ENCODE data around the gene BAG5.

The BAG5 gene

DNA sequence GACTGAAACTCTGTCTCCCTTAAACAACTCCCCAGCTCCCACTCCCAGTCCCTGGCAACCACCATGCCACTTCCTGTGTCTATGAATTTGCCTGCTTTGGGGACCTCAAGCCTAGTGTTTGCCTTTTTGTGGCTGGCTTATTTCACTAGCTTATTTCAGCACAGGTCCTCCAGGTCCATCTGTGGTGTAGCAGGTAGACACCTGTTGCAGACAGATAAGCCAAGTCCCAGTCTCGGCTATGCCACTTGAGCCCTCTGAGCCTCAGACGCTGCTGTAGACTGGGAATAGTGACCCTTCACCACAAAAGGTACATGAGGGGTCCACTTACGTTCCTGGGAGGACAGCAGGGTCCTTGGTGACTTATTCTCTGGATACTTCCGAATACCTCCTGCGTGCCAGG, 42.2 kb upstream of the BAG5 start:
- Histone ChIP-seq H2BK15ac (replicated peaks; ENCODE audit: low read depth) (no peak overlapping the region), H3K18ac (ENCODE audit: low read length) (no peak overlapping the region), H3K4me1 (ENCODE audit: control insufficient read depth, low read depth, low read length) (no peaks in the 10 kb centered on the region), H3K4me3 (ENCODE audit: low read length) (no peak overlapping the region), H3K79me1 (ENCODE audit: low read length) (no peaks in the 10 kb centered on the region), H3K36me3 (ENCODE audit: control insufficient read depth, insufficient read depth, low read length) (no peaks in the 10 kb centered on the region), H3K9ac (ENCODE audit: low read length) (no peak overlapping the region), H2AK5ac (ENCODE audit: low read length) (no peak overlapping the region), H4K5ac (ENCODE audit: low read length) (no peak overlapping the region), H2BK120ac (ENCODE audit: low read depth, low read length) (no peak overlapping the region), H3K56ac (ENCODE audit: low read length) (no peak overlapping the region), H3K27me3 (ENCODE audit: insufficient read depth, low read length, poor library complexity) (no peaks in the 10 kb centered on the region), H3K23ac (ENCODE audit: low read length) (no peak overlapping the region), H4K8ac (ENCODE audit: low read depth, low read length) (no peak overlapping the region), H3K79me2 (ENCODE audit: control insufficient read depth, insufficient read depth, low read length) (no peaks in the 10 kb centered on the region), H2BK5ac (ENCODE audit: low read length) (no peak overlapping the region), H3K27ac (ENCODE audit: low read depth, low read length) (no peak overlapping the region), H3K4me2 (ENCODE audit: low read length) (no peak overlapping the region), H3K4ac (ENCODE audit: low read depth, low read length) (no peak overlapping the region)
- no peak for DNase-seq
- no CpG with 5 or more reads among the region's 5 CpGs for WGBS (ENCODE audit: extremely low coverage, insufficient coverage, low lambda C conversion rate)

GRCh38 chr14:103600503-103600902, 38.0 kb upstream of the BAG5 start:
- no peak overlapping the region for H2BK5ac ChIP-seq (ENCODE audit: low read length)
- H4K5ac ChIP-seq (ENCODE audit: low read length) = no peak overlapping the region
- no CpG with 5 or more reads among the region's 5 CpGs for WGBS (ENCODE audit: extremely low coverage, insufficient coverage, low lambda C conversion rate)
- H3K18ac ChIP-seq (ENCODE audit: low read length) = no peak overlapping the region
- H3K56ac ChIP-seq (ENCODE audit: low read length) = no peak overlapping the region
- H3K27me3 ChIP-seq (ENCODE audit: insufficient read depth, low read length, poor library complexity) = no peaks in the 10 kb centered on the region
- H4K8ac ChIP-seq (ENCODE audit: low read depth, low read length) = no peak overlapping the region
- no peaks in the 10 kb centered on the region for H3K4me1 ChIP-seq (ENCODE audit: control insufficient read depth, low read depth, low read length)
- H3K36me3 ChIP-seq (ENCODE audit: control insufficient read depth, insufficient read depth, low read length) = no peaks in the 10 kb centered on the region
- no peak overlapping the region for H2BK120ac ChIP-seq (ENCODE audit: low read depth, low read length)
- H2AK5ac ChIP-seq (ENCODE audit: low read length) = no peak overlapping the region
- no peak overlapping the region for H3K9ac ChIP-seq (ENCODE audit: low read length)
- DNase-seq = peak; percentile 48
- no peaks in the 10 kb centered on the region for H3K79me2 ChIP-seq (ENCODE audit: control insufficient read depth, insufficient read depth, low read length)
- H3K4me3 ChIP-seq (ENCODE audit: low read length) = no peak overlapping the region
- no peaks in the 10 kb centered on the region for H3K79me1 ChIP-seq (ENCODE audit: low read length)
- no peak overlapping the region for H3K23ac ChIP-seq (ENCODE audit: low read length)
- H3K27ac ChIP-seq (ENCODE audit: low read depth, low read length) = no peak overlapping the region
- no peak overlapping the region for H3K4me2 ChIP-seq (ENCODE audit: low read length)
- no peak overlapping the region for H3K4ac ChIP-seq (ENCODE audit: low read depth, low read length)
- no peak overlapping the region for H2BK15ac ChIP-seq (replicated peaks; ENCODE audit: low read depth)

- H2BK120ac ChIP-seq (ENCODE audit: low read depth, low read length) = no peak overlapping the region
- no peaks in the 10 kb centered on the region for H3K79me2 ChIP-seq (ENCODE audit: control insufficient read depth, insufficient read depth, low read length)
- H3K56ac ChIP-seq (ENCODE audit: low read length) = no peak overlapping the region
- H3K36me3 ChIP-seq (ENCODE audit: control insufficient read depth, insufficient read depth, low read length) = no peaks in the 10 kb centered on the region
- no peak overlapping the region for H3K23ac ChIP-seq (ENCODE audit: low read length)
- H3K27me3 ChIP-seq (ENCODE audit: insufficient read depth, low read length, poor library complexity) = no peaks in the 10 kb centered on the region
- H3K4me1 ChIP-seq (ENCODE audit: control insufficient read depth, low read depth, low read length) = no peaks in the 10 kb centered on the region
- H3K4ac ChIP-seq (ENCODE audit: low read depth, low read length) = no peak overlapping the region
- H3K18ac ChIP-seq (ENCODE audit: low read length) = no peak overlapping the region
- H2AK5ac ChIP-seq (ENCODE audit: low read length) = no peak overlapping the region
- H4K8ac ChIP-seq (ENCODE audit: low read depth, low read length) = no peak overlapping the region
- no peak overlapping the region for H4K5ac ChIP-seq (ENCODE audit: low read length)
- H2BK5ac ChIP-seq (ENCODE audit: low read length) = no peak overlapping the region
- peak; percentile 42 for DNase-seq
- H2BK15ac ChIP-seq (replicated peaks; ENCODE audit: low read depth) = no peak overlapping the region
- no peak overlapping the region for H3K4me3 ChIP-seq (ENCODE audit: low read length)
- H3K27ac ChIP-seq (ENCODE audit: low read depth, low read length) = no peak overlapping the region
- no peak overlapping the region for H3K9ac ChIP-seq (ENCODE audit: low read length)
- H3K4me2 ChIP-seq (ENCODE audit: low read length) = no peak overlapping the region
- H3K79me1 ChIP-seq (ENCODE audit: low read length) = no peaks in the 10 kb centered on the region
- WGBS (ENCODE audit: extremely low coverage, insufficient coverage, low lambda C conversion rate) = no CpG with 5 or more reads among the region's 10 CpGs
Measured at GRCh38 chr14:103597623-103598377, 35.3 kb upstream of the BAG5 start.

GRCh38 chr14:103594265-103594664, 31.8 kb upstream of the BAG5 start:
- Histone ChIP-seq H2BK15ac (replicated peaks; ENCODE audit: low read depth) (no peak overlapping the region), H4K8ac (ENCODE audit: low read depth, low read length) (no peak overlapping the region), H2BK5ac (ENCODE audit: low read length) (no peak overlapping the region), H3K4ac (ENCODE audit: low read depth, low read length) (no peak overlapping the region), H3K79me2 (ENCODE audit: control insufficient read depth, insufficient read depth, low read length) (no peaks in the 10 kb centered on the region), H3K9ac (ENCODE audit: low read length) (no peak overlapping the region), H3K36me3 (ENCODE audit: control insufficient read depth, insufficient read depth, low read length) (no peaks in the 10 kb centered on the region), H2BK120ac (ENCODE audit: low read depth, low read length) (no peak overlapping the region), H3K4me1 (ENCODE audit: control insufficient read depth, low read depth, low read length) (no peaks in the 10 kb centered on the region), H3K56ac (ENCODE audit: low read length) (no peak overlapping the region), H4K5ac (ENCODE audit: low read length) (no peak overlapping the region), H3K27ac (ENCODE audit: low read depth, low read length) (peak overlapping the region; percentile 61), H3K27me3 (ENCODE audit: insufficient read depth, low read length, poor library complexity) (no peaks in the 10 kb centered on the region), H3K4me3 (ENCODE audit: low read length) (no peak overlapping the region), H3K4me2 (ENCODE audit: low read length) (no peak overlapping the region), H3K18ac (ENCODE audit: low read length) (no peak overlapping the region), H3K23ac (ENCODE audit: low read length) (no peak overlapping the region), H2AK5ac (ENCODE audit: low read length) (no peak overlapping the region), H3K79me1 (ENCODE audit: low read length) (no peaks in the 10 kb centered on the region)
- no CpG with 5 or more reads among the region's 11 CpGs for WGBS (ENCODE audit: extremely low coverage, insufficient coverage, low lambda C conversion rate)
- peak; percentile 39 for DNase-seq

DNA sequence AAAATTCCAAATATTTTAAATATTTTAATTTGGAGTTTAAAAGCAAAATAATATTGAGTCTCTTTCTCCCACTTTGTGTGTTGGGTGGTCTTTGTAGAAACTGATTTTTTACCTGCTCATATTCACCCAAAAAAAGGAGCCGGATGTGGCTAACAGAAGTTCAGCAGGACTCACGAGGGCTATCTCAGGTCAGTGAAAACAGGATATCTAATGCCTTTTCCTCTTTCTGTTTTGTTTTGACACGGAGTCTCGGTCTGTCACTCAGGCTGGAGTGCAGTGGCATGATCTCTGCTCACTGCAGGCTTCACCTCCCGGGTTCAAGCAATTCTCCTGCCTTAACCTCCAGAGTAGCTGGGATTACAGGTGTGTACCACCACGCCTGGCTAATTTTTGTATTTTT, 31.1 kb upstream of the BAG5 start:
- no peak overlapping the region for H4K5ac ChIP-seq (ENCODE audit: low read length)

More for the DNA sequence above, 31.1 kb upstream of the BAG5 start:
- H3K18ac ChIP-seq (ENCODE audit: low read length) = no peak overlapping the region
- no peaks in the 10 kb centered on the region for H3K4me1 ChIP-seq (ENCODE audit: control insufficient read depth, low read depth, low read length)
- no peaks in the 10 kb centered on the region for H3K79me1 ChIP-seq (ENCODE audit: low read length)
- no CpG with 5 or more reads among the region's 6 CpGs for WGBS (ENCODE audit: extremely low coverage, insufficient coverage, low lambda C conversion rate)
- DNase-seq = no peak
- no peak overlapping the region for H3K27ac ChIP-seq (ENCODE audit: low read depth, low read length)
- no peak overlapping the region for H4K8ac ChIP-seq (ENCODE audit: low read depth, low read length)
- H3K9ac ChIP-seq (ENCODE audit: low read length) = no peak overlapping the region
- H3K4ac ChIP-seq (ENCODE audit: low read depth, low read length) = no peak overlapping the region
- H2BK5ac ChIP-seq (ENCODE audit: low read length) = no peak overlapping the region
- H2BK15ac ChIP-seq (replicated peaks; ENCODE audit: low read depth) = no peak overlapping the region
- H3K4me3 ChIP-seq (ENCODE audit: low read length) = no peak overlapping the region
- H2BK120ac ChIP-seq (ENCODE audit: low read depth, low read length) = no peak overlapping the region
- H3K79me2 ChIP-seq (ENCODE audit: control insufficient read depth, insufficient read depth, low read length) = no peaks in the 10 kb centered on the region
- no peak overlapping the region for H3K23ac ChIP-seq (ENCODE audit: low read length)
- H3K56ac ChIP-seq (ENCODE audit: low read length) = no peak overlapping the region
- H2AK5ac ChIP-seq (ENCODE audit: low read length) = no peak overlapping the region
- H3K36me3 ChIP-seq (ENCODE audit: control insufficient read depth, insufficient read depth, low read length) = no peaks in the 10 kb centered on the region
- H3K27me3 ChIP-seq (ENCODE audit: insufficient read depth, low read length, poor library complexity) = no peaks in the 10 kb centered on the region
- no peak overlapping the region for H3K4me2 ChIP-seq (ENCODE audit: low read length)
